GM12873 (cell line): Measurements from ENCODE around the gene PXDN.

Experiments used
- TF ChIP-seq, protein P1 (sequence below): IDR thresholded peaks from 2 replicates; pipeline ENCODE4 v1.5.1; 2012; ENCODE audit warnings: low read depth, mild to moderate bottlenecking, moderate library complexity, low read length, control low read depth; ENCODE audit not compliant: insufficient read depth; ENCODE audit errors: missing control alignments

The PXDN gene

GRCh38 chr2:1594373-1595171 is 149.7 kb downstream of the PXDN start:
- TF ChIP-seq, protein P1, sequence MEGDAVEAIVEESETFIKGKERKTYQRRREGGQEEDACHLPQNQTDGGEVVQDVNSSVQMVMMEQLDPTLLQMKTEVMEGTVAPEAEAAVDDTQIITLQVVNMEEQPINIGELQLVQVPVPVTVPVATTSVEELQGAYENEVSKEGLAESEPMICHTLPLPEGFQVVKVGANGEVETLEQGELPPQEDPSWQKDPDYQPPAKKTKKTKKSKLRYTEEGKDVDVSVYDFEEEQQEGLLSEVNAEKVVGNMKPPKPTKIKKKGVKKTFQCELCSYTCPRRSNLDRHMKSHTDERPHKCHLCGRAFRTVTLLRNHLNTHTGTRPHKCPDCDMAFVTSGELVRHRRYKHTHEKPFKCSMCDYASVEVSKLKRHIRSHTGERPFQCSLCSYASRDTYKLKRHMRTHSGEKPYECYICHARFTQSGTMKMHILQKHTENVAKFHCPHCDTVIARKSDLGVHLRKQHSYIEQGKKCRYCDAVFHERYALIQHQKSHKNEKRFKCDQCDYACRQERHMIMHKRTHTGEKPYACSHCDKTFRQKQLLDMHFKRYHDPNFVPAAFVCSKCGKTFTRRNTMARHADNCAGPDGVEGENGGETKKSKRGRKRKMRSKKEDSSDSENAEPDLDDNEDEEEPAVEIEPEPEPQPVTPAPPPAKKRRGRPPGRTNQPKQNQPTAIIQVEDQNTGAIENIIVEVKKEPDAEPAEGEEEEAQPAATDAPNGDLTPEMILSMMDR: no peak

- TF ChIP-seq, protein P1: no peak
Observed at GRCh38 chr2:1594123-1594372, 150.3 kb downstream of the PXDN start.

DNA sequence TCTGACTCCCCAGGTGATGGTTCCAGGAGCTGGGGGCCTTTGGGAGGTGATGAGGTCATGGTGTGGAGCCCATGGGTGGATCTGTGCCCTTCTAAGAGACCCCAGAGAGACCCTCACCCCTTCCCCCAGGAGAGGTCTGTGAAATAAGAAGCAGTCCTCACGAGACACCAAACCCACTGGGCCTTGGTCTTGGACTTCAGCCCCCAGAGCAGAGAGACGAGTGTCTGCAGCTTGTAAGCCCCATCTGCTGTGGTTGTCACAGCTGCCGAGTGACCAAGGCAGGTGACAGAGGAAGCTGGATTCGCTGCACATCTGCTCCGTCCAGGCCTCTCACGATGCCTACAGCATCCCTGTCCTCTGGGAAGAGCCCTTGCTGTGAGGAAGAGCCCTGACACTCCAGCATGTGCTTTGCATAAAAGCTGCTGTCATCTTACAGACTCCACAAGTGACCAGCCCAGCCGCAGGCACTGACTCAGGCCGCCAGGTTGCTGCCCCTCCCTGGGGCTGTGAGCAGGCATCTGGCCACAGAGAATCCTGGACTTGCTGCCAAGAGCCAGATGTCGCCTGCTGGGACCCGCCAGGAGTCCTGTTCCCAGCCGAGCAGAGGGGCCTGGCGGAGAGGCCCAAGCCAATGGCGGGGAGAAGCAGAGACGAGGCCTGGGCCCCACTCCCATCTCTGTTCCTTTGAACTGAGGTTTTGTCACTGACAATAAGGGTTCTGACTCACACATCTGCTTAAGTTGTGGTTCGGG is 150.8 kb downstream of the PXDN start:
- TF ChIP-seq, protein P1: no peak

- TF ChIP-seq, protein P1: no peak
Observed at GRCh38 chr2:1591978-1592907, 152.1 kb downstream of the PXDN start.

- TF ChIP-seq, protein P1: no peak
Observed at GRCh38 chr2:1591461-1591770, 152.9 kb downstream of the PXDN start.

DNA sequence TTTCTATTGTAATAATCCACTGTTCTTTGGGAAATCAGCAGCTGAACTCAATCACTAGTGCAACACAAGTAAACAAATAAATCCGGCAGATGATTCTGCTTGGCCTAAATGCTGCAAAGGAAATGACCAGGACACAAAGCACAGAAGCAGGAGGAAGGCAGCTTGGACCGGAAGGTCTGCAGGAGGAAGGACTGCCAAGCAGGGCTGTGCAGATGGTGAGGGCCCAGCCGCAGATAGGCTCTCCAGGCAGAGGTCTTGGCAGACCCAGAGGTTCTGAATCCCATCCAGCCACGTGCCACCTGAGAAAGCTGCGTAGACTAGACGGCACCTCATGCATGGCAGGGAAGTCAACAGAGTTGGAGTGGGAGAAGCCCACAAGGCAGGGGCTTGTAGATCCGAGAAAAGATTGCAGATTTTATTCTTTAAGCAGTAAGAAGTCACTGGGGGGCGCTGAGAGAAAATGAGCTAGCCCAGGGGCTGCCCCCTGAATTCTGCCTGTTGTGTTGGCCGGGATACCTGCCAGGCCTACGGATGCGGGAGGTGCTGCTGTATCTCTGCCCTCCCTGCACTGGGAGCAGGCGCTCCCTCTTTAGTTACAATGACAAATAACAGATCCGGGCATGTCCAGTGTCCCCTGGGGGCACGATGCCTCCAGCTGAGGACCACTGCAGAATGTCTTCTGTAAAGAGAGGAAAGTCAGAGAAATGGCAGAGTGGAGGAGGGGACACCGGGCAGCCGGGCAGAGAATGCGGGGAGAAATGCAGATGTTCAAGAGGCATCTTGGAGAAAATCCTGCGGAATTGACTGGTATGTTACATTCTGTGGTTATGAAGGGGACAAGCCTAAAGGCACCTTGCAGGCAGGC is 153.5 kb downstream of the PXDN start:
- TF ChIP-seq, protein P1: no peak
